Amniotic stem cell (primary cell): ENCODE results near the gene CCDC175.

Source experiments
- DNase-seq: peaks from one replicate; lab custom pipeline; 2025; lab: John Stamatoyannopoulos, UW

CCDC175 gene

GRCh38 chr14:59576332-59577294 lies at the start of gene CCDC175:
Gene CCDC175 (minus strand): TSS chr14:59576812. CDS start chr14:59576775, 37 bp downstream.
- no peak for DNase-seq

- DNase-seq, result no peak
Observed at GRCh38 chr14:59622631-59623030, 46.0 kb upstream of the CCDC175 start.

- no peak for DNase-seq
Observed at GRCh38 chr14:59619061-59619460, 42.4 kb upstream of the CCDC175 start.

- DNase-seq, result no peak
Observed at GRCh38 chr14:59601056-59601455, 24.4 kb upstream of the CCDC175 start.

GRCh38 chr14:59600211-59600945 lies 23.8 kb upstream of the CCDC175 start:
- DNase-seq, result no peak

- no peak for DNase-seq
Observed at GRCh38 chr14:59595071-59595470, 18.5 kb upstream of the CCDC175 start.

- DNase-seq, result no peak
Observed at GRCh38 chr14:59591641-59592370, 15.2 kb upstream of the CCDC175 start.

- DNase-seq, result no peak
Observed at GRCh38 chr14:59588101-59588500, 11.5 kb upstream of the CCDC175 start.

GRCh38 chr14:59585891-59586554 lies 9.4 kb upstream of the CCDC175 start:
- DNase-seq, result no peak

GRCh38 chr14:59583755-59584154 lies 7.1 kb upstream of the CCDC175 start:
- DNase-seq, result no peak

- no peak for DNase-seq
Observed at GRCh38 chr14:59582845-59583509, 6.4 kb upstream of the CCDC175 start.

GRCh38 chr14:59582161-59582560 lies 5.5 kb upstream of the CCDC175 start:
- no peak for DNase-seq

GRCh38 chr14:59580911-59581310 lies 4.3 kb upstream of the CCDC175 start:
- no peak for DNase-seq

GRCh38 chr14:59570122-59570521 lies 6.5 kb downstream of the CCDC175 start:
- no peak for DNase-seq

- DNase-seq, result no peak
Observed at GRCh38 chr14:59566725-59567124, 9.9 kb downstream of the CCDC175 start.

- DNase-seq, result no peak
Observed at GRCh38 chr14:59566296-59566695, 10.3 kb downstream of the CCDC175 start.

- DNase-seq, result no peak
Observed at GRCh38 chr14:59565087-59565486, 11.5 kb downstream of the CCDC175 start.

GRCh38 chr14:59564366-59564765 lies 12.2 kb downstream of the CCDC175 start:
- DNase-seq, result no peak

- DNase-seq, result no peak
Observed at GRCh38 chr14:59547310-59547709, 29.3 kb downstream of the CCDC175 start.

GRCh38 chr14:59543873-59544272 lies 32.7 kb downstream of the CCDC175 start:
- no peak for DNase-seq

GRCh38 chr14:59541731-59542130 lies 34.9 kb downstream of the CCDC175 start:
- DNase-seq, result no peak
